Right renal pelvis (tissue), 4 donors: Measurements from ENCODE around the gene SOX11. TPM values are rescaled to one million over a fixed set of nuclear protein-coding genes. Genes with fewer than 3 reads are reported as not detected.
A peak's percentile ranks its signal among the peaks of the same experiment; 100 is the strongest.

Experiments
- DNase-seq, 4 donors: peaks; one replicate each; pipeline ENCODE4 v3.0.0-alpha.2; 2013; ENCODE audit warnings: low read depth in 4 of 4, low spot score in 3 of 4, missing footprints in 1 of 4
- polyA plus RNA-seq, 4 donors: library from polyadenylated mRNA; unstranded; fragments of 120-200 nt; gene quantifications; one replicate each; pipeline ENCODE4 v1.2.1, GENCODE V29; 2013; ENCODE audit not compliant: insufficient read length in 4 of 4

The SOX11 gene
- polyA plus RNA-seq, 4 donors: 17.7 to 19.2 (median 18.8) TPM

- DNase-seq: peak in 2 of 4 donors; percentile 62 to 78
Measured at GRCh38 chr2:5691221-5691984, 781 bp upstream of the SOX11 start.

- peak in 2 of 4 donors; percentile 20 to 52 for DNase-seq
Measured at GRCh38 chr2:5692561-5693286, 540 bp downstream of the SOX11 start.

GRCh38 chr2:5693287-5694201 lies 1.4 kb downstream of the SOX11 start:
- DNase-seq: peak in 1 of 4 donors; percentile 56

- peak in 1 of 4 donors; percentile 26 for DNase-seq
Measured at GRCh38 chr2:5694306-5694705, 2.1 kb downstream of the SOX11 start.

- peak in 2 of 4 donors; percentile 22 to 39 for DNase-seq
Measured at GRCh38 chr2:5695654-5696403, 3.6 kb downstream of the SOX11 start.

GRCh38 chr2:5696404-5696944 lies 4.3 kb downstream of the SOX11 start:
- peak in 1 of 4 donors; percentile 39 for DNase-seq

GRCh38 chr2:5696945-5697521 lies 4.8 kb downstream of the SOX11 start:
- DNase-seq: peak in 2 of 4 donors; percentile 49 to 58

GRCh38 chr2:5697562-5697961 lies 5.4 kb downstream of the SOX11 start:
- DNase-seq: no peak

- no peak for DNase-seq
Measured at GRCh38 chr2:5698134-5698533, 6.0 kb downstream of the SOX11 start.

GRCh38 chr2:5699963-5700362 lies 7.8 kb downstream of the SOX11 start:
- DNase-seq: no peak

GRCh38 chr2:5700551-5700950 lies 8.4 kb downstream of the SOX11 start:
- no peak for DNase-seq

- DNase-seq: no peak
Measured at GRCh38 chr2:5701266-5701665, 9.1 kb downstream of the SOX11 start.

GRCh38 chr2:5703166-5703565 lies 11.0 kb downstream of the SOX11 start:
- DNase-seq: no peak

GRCh38 chr2:5705490-5705889 lies 13.3 kb downstream of the SOX11 start:
- no peak for DNase-seq

GRCh38 chr2:5706717-5707455 lies 14.7 kb downstream of the SOX11 start:
- DNase-seq: no peak

GRCh38 chr2:5710615-5711014 lies 18.4 kb downstream of the SOX11 start:
- DNase-seq: no peak

GRCh38 chr2:5713101-5713500 lies 20.9 kb downstream of the SOX11 start:
- DNase-seq: no peak

- no peak for DNase-seq
Measured at GRCh38 chr2:5719629-5720334, 27.6 kb downstream of the SOX11 start.
